Right lobe of liver (tissue), 4 donors: Measurements from ENCODE around the gene DDX1.

Source experiments
- POLR2A ChIP-seq: fragments of 450-650 bp; IDR thresholded peaks from one replicate; pipeline ENCODE4 v1.6.1; 2017; ENCODE audit warnings: antibody characterized with exemption, mild to moderate bottlenecking
- TF ChIP-seq, protein P1 (sequence below), 4 donors: fragments of 200-600 bp in 3 of 4; fragments of 450-650 bp in 1 of 4; IDR thresholded peaks; one replicate each; pipeline versions ENCODE4 v1.5.1 to v1.8.0; 2016 to 2022; ENCODE audit warnings: antibody characterized with exemption in 4 of 4, mild to moderate bottlenecking in 2 of 4
- donor health status: DM: no; HTN: no; CAD: no.
- donor health status: DM: no; HTN: no; CAD: no.
- donor health status: DM: no; HTN: yes; CAD: no.

- TF ChIP-seq, protein P1, sequence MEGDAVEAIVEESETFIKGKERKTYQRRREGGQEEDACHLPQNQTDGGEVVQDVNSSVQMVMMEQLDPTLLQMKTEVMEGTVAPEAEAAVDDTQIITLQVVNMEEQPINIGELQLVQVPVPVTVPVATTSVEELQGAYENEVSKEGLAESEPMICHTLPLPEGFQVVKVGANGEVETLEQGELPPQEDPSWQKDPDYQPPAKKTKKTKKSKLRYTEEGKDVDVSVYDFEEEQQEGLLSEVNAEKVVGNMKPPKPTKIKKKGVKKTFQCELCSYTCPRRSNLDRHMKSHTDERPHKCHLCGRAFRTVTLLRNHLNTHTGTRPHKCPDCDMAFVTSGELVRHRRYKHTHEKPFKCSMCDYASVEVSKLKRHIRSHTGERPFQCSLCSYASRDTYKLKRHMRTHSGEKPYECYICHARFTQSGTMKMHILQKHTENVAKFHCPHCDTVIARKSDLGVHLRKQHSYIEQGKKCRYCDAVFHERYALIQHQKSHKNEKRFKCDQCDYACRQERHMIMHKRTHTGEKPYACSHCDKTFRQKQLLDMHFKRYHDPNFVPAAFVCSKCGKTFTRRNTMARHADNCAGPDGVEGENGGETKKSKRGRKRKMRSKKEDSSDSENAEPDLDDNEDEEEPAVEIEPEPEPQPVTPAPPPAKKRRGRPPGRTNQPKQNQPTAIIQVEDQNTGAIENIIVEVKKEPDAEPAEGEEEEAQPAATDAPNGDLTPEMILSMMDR (IDR thresholded peaks at IDR 0.05) = no peak
- TF ChIP-seq POLR2A = no peak
Observed at GRCh38 chr2:15584316-15584715, 7.4 kb upstream of the DDX1 start.
